NB4 (cell line): ENCODE data around the gene SNTG2.

Source experiments
- CTCF ChIP-seq: IDR thresholded peaks from one replicate; pipeline ENCODE4 v1.5.1; 2012; ENCODE audit warnings: low read depth, low read length
- POLR2A ChIP-seq: IDR thresholded peaks from 2 replicates; pipeline ENCODE4 v1.6.1; 2011; ENCODE audit warnings: mild to moderate bottlenecking; ENCODE audit not compliant: insufficient read length; ENCODE audit errors: extremely low read depth

- no peak for TF ChIP-seq CTCF
- no peak for TF ChIP-seq POLR2A
Observed at GRCh38 chr2:1209761-1210160, 259.1 kb downstream of the SNTG2 start.
